Measurements from ENCODE around the gene ZCCHC7. TPM values are rescaled to one million over a fixed set of nuclear protein-coding genes. Genes with fewer than 3 reads are reported as not detected.

ZCCHC7 gene
- total and polyA plus RNA-seq, 2 of the 8 experiments (the other 6 are each of a cell fraction or from before 2014, with no cell fraction given), result 12.2 to 27.5 TPM

- no peak overlapping the region for H3K18ac ChIP-seq (ENCODE audit: extremely low read depth, low read length)
- H3K79me1 ChIP-seq (ENCODE audit: low read depth, low read length), result no peaks in the 10 kb centered on the region
- no peak overlapping the region for H2BK12ac ChIP-seq (ENCODE audit: low read depth, low read length)
- no peak overlapping the region for H4K5ac ChIP-seq (ENCODE audit: insufficient read length, low read depth, low read length)
- ChIA-PET CTCF (ENCODE audit: partially characterized antibody) (interaction anchor here (0.6 to 1.9 kb wide), 7 partner anchors 9 to 526 kb away, joined by 3 to 8 read pairs (median 3); no protein-coding TSS in a partner anchor), POLR2A (ENCODE audit: partially characterized antibody) (no interaction called here)
- H2AK5ac ChIP-seq (ENCODE audit: low read depth, low read length), result no peak overlapping the region
- no peak overlapping the region for H3K23ac ChIP-seq (ENCODE audit: insufficient read length)
- no peak overlapping the region for H4K91ac ChIP-seq (replicated peaks; ENCODE audit: insufficient read length, low read length)
- H2BK5ac ChIP-seq (ENCODE audit: low read depth, low read length), result no peak overlapping the region
- no peak overlapping the region for H3K14ac ChIP-seq (ENCODE audit: insufficient read length)
- no peak overlapping the region for H3K4ac ChIP-seq (replicated peaks; ENCODE audit: insufficient read length, low read depth, low read length)
- H3K23me2 ChIP-seq (ENCODE audit: low read depth, low read length), result no peaks in the 10 kb centered on the region; the same call in 1 of the 2 replicates
- no peaks in the 10 kb centered on the region for H3K79me2 ChIP-seq (ENCODE audit: control insufficient read depth in 1 of 2, insufficient read depth in 2 of 2, low read length in 2 of 2)
- H3K36me3 ChIP-seq (ENCODE audit: control insufficient read depth in 2 of 4, insufficient read depth in 4 of 4, low read length in 3 of 4), result no peaks in the 10 kb centered on the region
- no peaks in the 10 kb centered on the region for H4K20me1 ChIP-seq (replicated peaks in 1 of 2; ENCODE audit: control insufficient read depth in 1 of 2, insufficient read depth in 2 of 2, low read length in 2 of 2)
- no peaks in the 10 kb centered on the region for H3K27me3 ChIP-seq (replicated peaks in 1 of 4; ENCODE audit: control insufficient read depth in 3 of 4, extremely low read depth in 1 of 4, insufficient read depth in 3 of 4, low read length in 3 of 4)
- no peak overlapping the region for H3K9ac ChIP-seq (replicated peaks in 1 of 4; ENCODE audit: extremely low read depth in 1 of 4, low read depth in 3 of 4, low read length in 3 of 4)
- no peaks in the 10 kb centered on the region for H3K9me3 ChIP-seq (ENCODE audit: insufficient read depth in 2 of 2, low read depth in 1 of 2, low read length in 1 of 2)
- no peak overlapping the region for H2BK20ac ChIP-seq (ENCODE audit: low read length)
- H3K56ac ChIP-seq (replicated peaks; ENCODE audit: insufficient read length, low read depth, low read length), result no peak overlapping the region
- no peak overlapping the region for H3K4me2 ChIP-seq (ENCODE audit: insufficient read depth in 1 of 2, low read depth in 2 of 2, low read length in 2 of 2)
- no peak overlapping the region for H2BK15ac ChIP-seq (ENCODE audit: low read length)
- TF ChIP-seq GABPA (IDR thresholded peaks at IDR 0.05; ENCODE audit: borderline replicate concordance, insufficient read depth, low read length) (no peak), CBX8 (IDR thresholded peaks at IDR 0.05; ENCODE audit: borderline replicate concordance, low read depth, low read length) (no peak), YY1 (IDR thresholded peaks at IDR 0.05; ENCODE audit: low read depth, low read length) (no peak), PHF8 (conservative IDR thresholded peaks at IDR 0.05; ENCODE audit: low read depth, low read length) (no peak)
- no peak overlapping the region for H4K8ac ChIP-seq (ENCODE audit: extremely low read depth, insufficient read depth, low read length)
- DNase-seq (ENCODE audit: low read depth in 1 of 2, low spot score in 2 of 2), result no peak
- no peaks in the 10 kb centered on the region for H3K4me1 ChIP-seq (replicated peaks in 1 of 4; ENCODE audit: control insufficient read depth in 3 of 4, insufficient read depth in 4 of 4, low read length in 3 of 4)
- H3K4me3 ChIP-seq (ENCODE audit: extremely low read depth in 1 of 4, insufficient read depth in 2 of 4, low read depth in 3 of 4, low read length in 4 of 4), result no peak overlapping the region
- no peak overlapping the region for H3K27ac ChIP-seq (ENCODE audit: low read depth, low read length)
- H2AFZ ChIP-seq (ENCODE audit: low read length), result no peak overlapping the region
- H2BK120ac ChIP-seq (replicated peaks; ENCODE audit: low read depth, low read length), result no peak overlapping the region
- FAIRE-seq, result no peak
- 90% methylated on average over 11 of the region's 11 CpGs; no CpG with 5 or more reads in 1 of the 2 experiments for WGBS, 2 experiments (ENCODE audit: extremely low coverage in 1 of 2, insufficient coverage in 1 of 2, insufficient read length in 1 of 2, insufficient replicate concordance in 2 of 2, low coverage in 1 of 2, low lambda C conversion rate in 2 of 2, missing lambda C conversion rate in 1 of 2)
Observed at GRCh38 chr9:37381094-37381741, 260.8 kb downstream of the ZCCHC7 start.
